NCI-H2227 (cell line): ENCODE results near the gene SUPT3H.

Experiments
- DNase-seq: peaks from one replicate; lab custom pipeline; 2025; ENCODE audit not compliant: unreplicated experiment; lab: John Stamatoyannopoulos, UW

SUPT3H gene

DNA sequence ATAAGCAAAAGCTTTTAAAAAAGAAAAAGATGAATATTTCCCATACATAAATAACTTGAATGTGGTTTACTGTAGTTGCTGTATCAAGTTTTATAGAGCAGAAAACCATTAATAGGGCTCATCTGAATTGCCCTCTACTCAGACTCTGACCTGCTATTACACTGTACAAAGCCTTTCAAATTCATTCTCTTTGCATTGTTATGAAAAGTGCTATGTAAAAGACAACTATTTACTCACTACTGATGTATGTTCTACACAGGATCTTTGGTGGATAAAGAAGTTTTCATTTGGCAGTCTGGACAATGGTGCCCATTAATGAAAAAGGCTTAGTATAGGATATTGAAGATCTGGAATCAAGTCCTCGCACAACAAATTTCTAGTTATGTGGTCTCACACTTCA is 248.7 kb downstream of the SUPT3H start:
- DNase-seq = no peak

DNA sequence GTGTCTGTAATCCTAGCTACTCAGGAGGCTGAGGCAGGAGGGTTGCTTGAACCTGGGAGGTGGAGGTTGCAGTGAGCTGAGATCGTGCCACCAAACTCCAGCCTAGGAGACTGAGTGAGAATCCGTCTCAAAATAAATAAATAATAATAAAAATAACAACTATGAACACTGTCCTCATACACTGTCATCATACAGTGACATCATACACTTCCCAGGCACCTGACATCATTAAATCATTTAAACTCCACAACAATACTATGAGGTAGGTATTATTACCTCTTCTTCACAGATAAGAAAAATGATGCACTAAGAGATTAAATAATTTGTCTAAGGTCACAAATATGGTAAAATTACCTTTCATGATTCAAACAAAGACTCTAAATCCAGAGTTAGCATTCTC is 250.5 kb downstream of the SUPT3H start:
- DNase-seq = no peak

DNA sequence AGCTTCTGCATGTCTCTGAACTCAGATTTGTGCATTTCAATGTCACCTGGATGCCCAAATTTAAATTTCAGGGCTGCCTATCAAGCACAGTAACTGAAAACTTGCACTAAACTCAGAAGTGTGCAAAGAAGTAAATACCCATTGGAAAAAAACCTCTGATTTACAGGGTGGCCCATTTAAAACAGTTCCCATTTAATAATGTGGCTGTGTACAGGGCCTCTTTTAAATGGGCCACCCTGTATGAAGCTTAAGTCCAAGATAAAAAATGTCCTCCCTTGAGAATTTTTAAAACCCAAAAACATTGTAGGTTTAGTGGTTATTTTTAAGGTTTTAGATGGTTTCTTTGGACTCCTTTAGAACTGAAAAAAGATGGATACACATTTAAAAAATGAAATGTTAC is 251.7 kb downstream of the SUPT3H start:
- DNase-seq = no peak

DNA sequence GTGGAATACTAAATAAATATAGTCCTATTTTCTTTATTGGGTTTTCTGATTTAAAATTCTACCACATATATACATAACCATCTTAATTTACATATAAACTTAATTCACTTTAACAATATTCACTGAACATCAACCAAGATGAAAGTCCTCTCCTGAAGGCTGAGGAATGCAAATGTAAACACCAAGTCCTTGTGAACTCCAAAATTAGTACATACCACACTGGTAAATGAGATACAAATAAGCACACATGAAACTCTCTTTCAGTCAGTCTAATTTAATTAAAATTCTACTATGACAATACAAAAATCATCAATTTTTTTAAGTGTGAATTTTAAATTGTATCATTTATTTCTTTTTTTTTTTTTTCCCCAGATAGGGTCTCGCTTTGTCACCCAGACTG is 254.7 kb downstream of the SUPT3H start:
- no peak for DNase-seq

DNA sequence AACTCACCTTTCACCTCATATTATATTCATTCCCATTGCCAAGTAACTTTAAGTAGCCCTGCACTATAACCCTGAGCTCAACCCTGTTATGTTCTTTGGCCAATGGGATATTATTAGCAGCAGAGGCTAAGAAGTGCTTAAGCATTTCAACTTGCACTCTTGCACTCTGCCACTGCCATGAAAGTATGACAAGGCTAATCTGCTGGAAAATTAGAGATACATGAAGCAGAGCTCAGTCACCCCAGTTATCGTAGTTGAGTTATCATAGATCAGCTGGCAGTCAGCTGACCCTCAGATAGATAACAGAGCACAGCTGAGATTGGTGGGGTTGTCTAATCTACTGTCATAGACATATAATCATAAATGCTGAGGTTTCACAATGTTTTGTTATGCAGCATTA is 259.0 kb downstream of the SUPT3H start:
- DNase-seq = no peak

DNA sequence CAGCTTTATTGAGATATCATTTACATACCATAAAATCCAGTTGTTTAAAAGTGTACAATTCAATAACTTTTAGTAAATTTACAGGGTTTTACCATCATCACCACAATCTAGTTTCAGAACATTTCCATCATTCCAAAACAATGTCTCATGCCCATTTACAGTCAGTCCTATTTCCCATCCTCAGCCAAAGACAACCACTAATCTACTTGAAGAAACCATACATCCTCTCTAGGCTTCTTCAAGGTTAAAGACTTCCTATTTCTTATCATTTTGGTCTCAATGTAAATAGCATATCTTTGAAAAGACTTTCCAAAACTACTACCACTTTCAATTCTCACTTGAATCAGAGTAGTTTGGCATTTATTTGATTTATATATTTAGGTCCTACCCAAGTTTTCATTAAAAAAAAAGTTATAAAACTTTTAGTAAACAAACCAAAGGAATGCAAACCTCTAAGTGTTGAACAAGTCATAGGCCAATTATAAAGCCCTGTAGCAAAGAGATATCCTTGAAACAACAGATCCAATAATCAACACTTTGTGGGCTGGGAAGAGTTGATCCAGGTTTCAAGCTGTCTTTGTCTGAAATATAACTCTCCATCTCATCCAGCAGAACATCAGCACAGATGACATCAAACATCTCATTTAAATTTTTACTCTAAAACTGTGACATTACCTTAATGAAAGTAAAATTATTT is 260.9 kb downstream of the SUPT3H start:
- DNase-seq = no peak

DNA sequence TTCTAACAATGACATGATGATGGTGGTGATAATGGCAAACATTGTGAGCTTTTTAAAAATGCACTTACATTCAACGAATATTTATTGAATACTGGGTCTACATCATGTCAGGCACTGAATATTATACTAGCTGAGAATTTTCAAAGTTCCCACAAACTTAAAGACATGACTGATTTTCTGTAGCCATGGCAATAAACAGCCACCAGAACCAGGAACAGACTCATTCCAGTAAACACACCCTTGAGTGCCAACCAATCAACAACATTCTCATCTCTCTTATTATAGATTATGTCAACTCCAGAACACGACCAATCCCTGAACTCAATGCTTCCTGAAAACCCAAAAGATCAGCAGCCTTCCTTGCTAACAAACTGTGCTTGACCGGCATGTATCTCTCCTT is 262.0 kb downstream of the SUPT3H start:
- DNase-seq = no peak

DNA sequence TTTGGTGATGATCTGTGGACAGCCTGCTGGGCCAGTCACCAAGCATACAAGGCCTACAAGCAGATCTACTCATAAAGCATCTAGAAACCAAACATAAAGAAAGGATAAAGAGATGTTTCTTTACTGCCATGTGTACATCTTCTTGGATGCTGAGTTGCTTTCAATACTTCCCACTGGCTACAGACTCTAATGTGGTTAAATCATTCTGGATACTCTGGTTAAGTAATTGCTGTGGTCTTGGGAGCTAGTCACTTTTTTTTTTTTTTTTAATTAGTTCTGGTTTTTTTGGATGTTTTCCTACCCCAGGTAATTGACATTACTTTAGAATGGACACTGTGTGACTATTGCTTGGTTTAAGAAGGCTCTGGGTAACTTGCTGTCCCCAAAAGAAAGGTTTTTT is 265.0 kb downstream of the SUPT3H start:
- no peak for DNase-seq

DNA sequence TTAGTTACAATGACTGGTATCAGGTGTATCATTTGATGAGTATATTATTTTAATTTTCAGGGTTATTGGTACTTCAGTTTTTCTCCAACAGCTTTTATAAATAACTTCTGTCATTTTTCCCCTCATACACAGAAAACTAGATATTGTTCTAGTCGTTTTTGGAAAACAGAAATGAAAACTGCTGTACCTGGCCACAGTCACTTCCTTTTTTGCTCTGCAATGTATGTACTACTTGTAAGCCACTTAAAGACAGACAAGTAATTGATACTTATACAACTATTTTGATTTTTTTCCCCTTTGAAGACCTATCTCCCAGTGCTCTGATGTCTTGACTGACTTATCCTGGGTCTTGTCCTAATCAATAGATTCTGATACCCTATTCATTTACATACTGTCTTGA is 268.2 kb downstream of the SUPT3H start:
- DNase-seq = no peak

DNA sequence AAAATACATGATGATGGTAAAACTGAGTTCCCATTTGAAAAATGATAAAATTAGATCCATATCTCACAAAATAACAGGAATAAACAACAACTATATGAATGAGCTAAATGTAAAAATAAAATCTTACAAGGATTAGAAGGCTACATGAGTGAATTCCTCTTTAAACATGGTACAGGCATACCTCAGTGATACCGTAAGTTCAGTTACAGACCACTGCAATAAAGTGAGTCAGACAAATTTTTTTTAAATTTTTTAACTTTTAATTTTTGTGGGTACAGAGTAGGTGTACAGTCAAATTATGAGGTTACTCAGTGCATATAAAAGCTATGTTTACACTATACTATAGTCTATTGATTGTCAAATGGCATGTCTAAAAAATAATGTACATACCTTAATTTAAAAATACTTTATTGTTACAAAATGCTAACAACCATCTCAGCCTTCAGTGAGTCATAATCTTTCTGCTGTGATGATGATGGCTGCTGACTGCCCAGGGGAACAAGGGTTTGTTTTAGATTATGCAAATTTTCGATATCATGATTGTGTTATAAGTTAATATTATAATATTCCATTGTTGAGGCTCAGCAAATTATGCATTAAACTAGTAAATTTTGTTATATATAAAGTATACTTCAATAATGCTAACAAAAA is 272.4 kb downstream of the SUPT3H start:
- DNase-seq = no peak

DNA sequence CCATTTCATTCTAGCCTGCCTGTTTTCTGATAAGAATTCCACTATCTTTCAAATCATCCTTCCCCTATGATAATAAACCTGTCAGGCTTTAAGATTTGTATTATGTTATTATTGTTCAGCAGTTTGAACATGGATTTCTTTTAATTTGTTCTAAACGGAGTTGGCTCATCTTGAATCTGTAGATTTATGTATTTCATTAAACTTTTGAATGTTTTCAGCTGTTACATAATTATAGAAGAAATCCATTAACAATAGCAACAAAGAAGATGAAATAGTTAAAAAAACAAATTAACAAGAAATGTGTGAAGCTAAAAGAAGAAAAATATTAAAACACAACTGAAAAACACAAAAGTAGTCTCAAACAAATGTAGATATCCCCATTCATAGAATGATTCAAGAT is 273.3 kb downstream of the SUPT3H start:
- no peak for DNase-seq

DNA sequence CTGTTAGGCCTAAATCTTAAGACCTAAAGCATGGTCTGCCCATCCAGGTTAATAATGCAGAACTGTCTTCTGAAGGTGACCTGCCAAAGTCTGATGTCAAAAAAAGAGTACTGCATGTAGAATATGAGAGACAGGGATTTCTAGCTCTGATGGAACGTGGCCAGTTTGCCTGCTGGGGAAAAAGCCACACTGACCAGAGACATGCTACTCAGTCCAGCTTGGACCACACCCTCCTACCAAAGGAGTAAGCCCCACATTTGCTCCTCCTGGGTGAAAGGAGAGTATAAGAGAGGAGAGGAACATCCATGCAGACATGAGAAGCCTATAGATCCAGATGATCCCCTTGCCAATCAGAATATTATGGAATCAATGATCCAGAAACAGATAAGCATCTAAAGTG is 279.5 kb downstream of the SUPT3H start:
- DNase-seq = no peak

DNA sequence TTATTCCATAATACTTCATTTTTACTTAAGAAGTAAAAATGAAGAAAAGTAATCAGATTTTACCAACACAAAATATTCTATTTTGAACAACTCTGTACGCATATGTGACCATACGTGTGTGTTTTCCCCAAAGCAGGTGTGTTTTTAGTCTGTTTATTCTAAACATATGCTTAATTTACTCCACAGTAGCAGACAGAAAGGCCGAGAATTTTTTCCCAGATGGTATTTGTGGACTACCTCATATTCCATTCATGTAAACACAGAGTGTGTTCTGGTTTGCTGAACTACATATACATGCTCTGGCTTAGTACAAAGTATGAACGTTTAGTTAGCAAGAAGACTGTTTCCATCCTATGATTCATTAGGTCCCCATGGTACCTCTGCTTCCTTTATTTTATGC is 282.9 kb downstream of the SUPT3H start:
- no peak for DNase-seq

DNA sequence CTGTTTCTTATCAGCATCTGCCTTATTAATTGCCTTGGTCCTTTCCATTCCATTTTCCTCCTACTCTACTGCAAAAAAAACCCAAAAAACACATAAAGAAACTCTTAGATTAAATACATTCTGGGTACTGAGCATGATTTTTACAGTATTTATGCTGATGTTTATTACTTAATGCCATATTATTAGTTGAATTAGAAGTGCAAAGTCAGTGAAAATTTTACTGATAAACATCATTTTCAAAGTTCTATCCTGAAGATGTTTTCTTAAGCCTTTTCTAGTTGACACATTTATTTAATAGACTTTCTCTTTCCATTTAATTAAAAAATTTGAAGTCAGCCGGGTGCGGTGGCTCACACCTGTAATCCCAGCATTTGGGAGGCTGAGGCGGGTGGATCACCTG is 285.6 kb downstream of the SUPT3H start:
- no peak for DNase-seq

DNA sequence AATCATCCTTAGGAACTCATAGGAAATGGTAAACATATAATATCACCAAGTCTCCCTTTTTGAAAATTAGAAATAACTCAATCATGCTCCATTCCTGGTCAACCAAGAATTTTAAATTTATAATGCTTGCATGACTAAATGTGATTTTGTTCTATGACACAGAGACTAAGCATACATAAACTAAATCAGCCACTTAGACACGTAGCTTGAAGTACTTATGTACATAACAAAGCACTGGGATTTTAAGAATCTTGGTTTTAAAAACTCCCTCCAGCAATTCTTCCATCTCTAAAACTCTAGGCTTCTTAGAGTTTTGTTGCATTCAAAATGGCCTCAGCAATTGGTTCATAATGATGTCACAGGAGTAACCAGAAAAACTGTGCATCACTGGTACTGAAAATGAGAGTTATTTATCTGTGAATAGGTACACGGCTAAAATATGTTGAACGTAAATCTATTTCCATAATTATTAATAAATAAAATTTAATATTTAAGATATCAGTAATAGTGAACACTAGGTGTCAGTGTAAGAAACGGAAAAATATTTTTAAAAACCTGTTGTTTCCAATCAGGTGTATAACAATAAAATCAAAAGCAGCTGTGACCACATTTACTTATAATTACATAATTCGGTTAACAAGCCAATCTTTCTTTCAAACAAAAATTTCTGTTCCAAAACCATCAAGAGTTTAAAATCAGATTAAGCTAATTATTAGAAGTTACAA is 291.2 kb downstream of the SUPT3H start:
- no peak for DNase-seq

DNA sequence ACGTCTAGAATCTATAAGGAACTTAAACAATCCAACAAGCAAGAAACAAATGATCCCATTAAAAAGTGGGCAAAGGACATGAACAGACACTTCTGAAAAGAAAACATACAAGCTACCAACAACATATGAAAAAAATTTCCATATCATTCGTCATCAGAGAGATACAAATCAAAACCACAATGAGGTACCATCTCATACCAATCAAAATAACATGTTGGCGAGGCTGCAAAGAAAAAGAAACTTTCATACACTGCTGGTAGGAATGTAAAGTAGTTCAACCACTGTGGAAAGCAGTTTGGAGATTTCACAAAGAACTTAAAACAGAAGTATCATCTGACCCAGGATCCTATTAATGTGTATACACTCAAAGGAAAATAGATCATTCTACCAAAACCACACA is 293.5 kb downstream of the SUPT3H start:
- no peak for DNase-seq

DNA sequence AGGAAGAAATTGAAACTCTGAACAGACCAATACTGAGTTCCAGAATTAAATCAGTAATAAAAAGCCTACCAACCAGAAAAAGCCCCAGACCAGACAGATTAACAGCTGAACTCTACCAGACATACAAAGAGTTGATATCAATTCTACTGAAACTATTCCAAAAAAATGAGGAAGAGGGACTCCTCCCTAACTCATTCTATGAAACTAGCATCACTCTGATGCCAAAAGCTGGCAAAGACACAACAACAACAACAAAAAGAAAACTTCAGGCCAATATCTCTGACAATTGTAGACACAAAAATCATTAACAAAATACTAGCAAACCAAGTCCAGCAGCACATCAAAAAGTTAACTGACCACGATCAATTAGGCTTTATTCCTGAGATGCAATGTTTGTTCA is 295.6 kb downstream of the SUPT3H start:
- no peak for DNase-seq

DNA sequence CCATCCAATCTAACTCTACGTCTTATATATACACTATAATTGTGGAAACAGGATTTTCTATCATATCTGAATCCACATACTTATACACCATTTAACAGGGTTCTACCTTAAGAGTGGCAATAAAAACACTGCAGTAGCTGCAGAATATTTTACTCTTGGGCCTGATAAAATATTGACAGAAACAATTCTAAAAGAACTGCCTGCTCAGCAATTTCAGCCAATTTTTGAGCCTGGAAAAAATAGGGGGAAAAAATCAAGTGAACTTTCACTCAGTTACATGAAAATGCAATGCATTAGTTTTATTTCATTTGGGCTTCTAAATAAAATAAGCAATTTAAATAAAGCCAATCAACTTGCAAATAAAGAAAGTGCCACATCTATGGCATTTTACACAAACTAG is 296.1 kb downstream of the SUPT3H start:
- DNase-seq = no peak

DNA sequence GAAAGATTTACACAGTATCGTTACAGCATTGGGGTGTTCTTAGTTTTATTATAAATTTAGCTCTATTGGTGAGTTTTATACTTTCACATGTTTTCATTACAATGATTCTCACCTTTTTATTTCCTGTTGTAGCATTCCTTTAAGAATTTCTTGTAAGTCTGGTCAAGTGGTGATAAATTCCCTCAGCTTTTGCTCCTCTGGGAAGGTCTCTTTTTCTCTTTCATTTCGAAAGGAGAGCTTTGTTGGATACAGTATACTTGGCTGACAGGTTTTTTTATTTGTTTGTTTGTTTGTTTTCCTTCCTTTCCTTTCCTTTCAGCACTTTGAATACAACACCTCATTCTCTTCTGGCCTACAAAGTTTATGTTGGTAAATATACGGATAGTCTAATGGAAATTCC is 299.3 kb downstream of the SUPT3H start:
- no peak for DNase-seq

DNA sequence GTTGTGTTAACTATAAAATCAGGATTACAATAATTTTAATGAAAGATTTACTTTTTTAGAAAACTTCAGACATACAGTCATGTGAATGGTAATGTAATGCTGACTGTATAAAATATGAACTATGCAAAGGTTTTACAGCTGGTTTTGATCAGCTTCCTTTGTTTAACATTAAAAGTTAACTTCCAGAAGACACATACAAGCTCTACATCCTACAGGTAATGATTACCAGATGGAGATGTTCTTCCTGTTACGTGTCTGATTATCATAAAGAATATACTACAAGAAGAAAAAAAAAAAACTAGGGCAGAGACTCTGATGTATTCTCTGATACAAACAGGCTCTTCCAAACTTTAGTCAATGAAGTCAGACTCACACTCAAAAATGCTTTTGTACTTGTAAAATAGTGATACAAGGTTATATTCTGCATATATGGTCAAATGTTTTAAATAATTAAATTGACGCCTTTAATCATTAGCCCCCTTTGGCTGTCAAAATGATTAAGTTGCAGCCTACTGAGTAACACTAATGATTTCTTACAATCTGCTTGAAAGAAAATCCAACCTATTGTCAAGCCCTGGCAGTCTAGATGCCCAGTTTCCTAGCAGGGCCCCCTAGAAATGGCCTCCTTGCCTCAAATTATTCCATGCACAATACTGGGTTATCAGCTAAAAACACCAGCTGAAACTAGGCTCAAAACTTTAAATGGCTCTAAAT is 301.4 kb downstream of the SUPT3H start:
- no peak for DNase-seq

DNA sequence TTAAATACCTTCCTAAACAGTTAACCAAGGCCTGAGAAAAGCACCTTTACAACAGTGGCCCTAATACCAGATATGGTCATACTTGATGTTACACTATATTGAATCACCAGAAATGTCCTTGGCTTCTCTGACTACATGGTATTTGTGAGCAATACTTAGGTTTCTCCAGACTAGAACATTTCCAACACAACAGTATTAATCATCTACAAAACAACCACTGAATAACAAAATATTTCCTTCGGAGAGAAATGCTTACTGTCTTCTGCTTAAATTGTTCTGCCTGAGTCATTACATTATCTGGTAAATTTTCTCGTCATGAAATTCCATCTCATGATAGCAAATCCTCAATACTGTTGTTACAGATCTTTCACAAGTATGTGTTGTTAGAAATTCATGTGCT is 302.5 kb downstream of the SUPT3H start:
- DNase-seq = no peak

DNA sequence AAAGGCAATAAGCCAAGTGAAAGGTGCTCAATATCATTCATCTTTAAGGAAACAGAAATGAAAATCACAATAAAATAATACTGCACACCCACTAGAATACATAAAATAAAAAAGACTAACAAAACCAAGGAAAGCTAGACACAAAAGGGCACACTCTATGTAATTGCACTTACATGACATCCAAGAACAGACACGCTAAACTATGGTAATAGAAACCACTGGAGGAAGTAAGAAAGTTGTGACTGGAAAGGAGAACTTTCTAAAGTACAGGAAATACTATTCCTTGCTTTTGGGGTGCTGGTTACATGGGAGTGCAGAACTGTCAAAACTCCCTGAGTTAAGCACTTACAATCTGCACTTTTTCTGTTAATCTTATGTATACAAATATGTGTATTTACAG is 303.3 kb downstream of the SUPT3H start:
- no peak for DNase-seq
